Measurements from ENCODE around the gene PLOD2.
A peak's percentile ranks its signal among the peaks of the same experiment; 100 is the strongest.

DNA sequence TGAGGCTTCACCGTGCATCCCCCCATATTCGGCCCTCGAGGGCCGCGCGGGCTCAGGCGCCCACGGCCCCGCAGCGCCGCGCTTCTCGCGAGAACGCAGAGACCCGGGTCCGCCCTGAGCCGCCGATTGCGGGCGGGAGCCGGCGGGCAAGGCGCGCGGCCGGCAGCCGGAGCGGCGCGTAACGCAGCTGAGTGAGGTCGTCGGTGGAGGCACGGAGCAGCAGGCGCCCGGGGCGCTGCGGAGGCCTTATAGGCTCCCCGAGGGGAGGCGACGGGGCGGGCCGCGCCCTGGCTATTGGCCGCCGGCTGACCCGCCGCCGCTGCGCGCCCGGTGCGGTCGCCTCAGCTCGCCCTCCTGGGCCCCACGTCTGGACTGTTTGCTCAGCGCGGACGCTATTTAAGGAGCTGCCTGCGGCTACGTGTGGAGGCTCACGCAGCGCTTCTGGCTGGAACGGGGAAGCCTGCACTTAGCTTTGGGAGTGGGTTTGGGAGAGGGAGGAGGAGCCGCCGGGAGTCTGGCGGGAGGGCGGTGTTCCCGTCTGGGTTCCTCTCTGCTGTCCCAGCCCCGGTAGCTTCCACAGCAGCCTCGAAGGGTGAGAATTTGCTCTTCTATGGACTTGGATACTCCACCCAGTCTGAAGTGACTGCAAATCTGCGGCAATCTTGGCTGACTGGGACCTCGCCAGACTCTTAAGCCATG is at the start of gene PLOD2:
- TF ChIP-seq, protein P1, sequence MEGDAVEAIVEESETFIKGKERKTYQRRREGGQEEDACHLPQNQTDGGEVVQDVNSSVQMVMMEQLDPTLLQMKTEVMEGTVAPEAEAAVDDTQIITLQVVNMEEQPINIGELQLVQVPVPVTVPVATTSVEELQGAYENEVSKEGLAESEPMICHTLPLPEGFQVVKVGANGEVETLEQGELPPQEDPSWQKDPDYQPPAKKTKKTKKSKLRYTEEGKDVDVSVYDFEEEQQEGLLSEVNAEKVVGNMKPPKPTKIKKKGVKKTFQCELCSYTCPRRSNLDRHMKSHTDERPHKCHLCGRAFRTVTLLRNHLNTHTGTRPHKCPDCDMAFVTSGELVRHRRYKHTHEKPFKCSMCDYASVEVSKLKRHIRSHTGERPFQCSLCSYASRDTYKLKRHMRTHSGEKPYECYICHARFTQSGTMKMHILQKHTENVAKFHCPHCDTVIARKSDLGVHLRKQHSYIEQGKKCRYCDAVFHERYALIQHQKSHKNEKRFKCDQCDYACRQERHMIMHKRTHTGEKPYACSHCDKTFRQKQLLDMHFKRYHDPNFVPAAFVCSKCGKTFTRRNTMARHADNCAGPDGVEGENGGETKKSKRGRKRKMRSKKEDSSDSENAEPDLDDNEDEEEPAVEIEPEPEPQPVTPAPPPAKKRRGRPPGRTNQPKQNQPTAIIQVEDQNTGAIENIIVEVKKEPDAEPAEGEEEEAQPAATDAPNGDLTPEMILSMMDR (IDR thresholded peaks at IDR 0.05), result no peak
- TF ChIP-seq ZNF232 (CRISPR knock-in tag; IDR thresholded peaks at IDR 0.05) (peak; percentile 38; the same call in 1 of the 2 replicates), NR2C2 (CRISPR knock-in tag; IDR thresholded peaks at IDR 0.05) (no peak), CBFB (CRISPR knock-in tag; IDR thresholded peaks at IDR 0.05; ENCODE audit: low read depth) (no peak), ZBTB21 (CRISPR knock-in tag; IDR thresholded peaks at IDR 0.05; ENCODE audit: borderline replicate concordance) (peak; percentile 64; the same call in 1 of the 2 replicates), OVOL2 (CRISPR knock-in tag; IDR thresholded peaks at IDR 0.05; ENCODE audit: borderline replicate concordance) (no peak), SOX15 (CRISPR knock-in tag; IDR thresholded peaks at IDR 0.05) (no peak), ZNF138 (CRISPR knock-in tag; conservative IDR thresholded peaks at IDR 0.05) (no peak), RELA (CRISPR knock-in tag; IDR thresholded peaks at IDR 0.05; ENCODE audit: borderline replicate concordance) (no peak), IRF2 (CRISPR knock-in tag; IDR thresholded peaks at IDR 0.05; ENCODE audit: borderline replicate concordance, low read depth) (no peak)
- TF ChIP-seq, protein P2, sequence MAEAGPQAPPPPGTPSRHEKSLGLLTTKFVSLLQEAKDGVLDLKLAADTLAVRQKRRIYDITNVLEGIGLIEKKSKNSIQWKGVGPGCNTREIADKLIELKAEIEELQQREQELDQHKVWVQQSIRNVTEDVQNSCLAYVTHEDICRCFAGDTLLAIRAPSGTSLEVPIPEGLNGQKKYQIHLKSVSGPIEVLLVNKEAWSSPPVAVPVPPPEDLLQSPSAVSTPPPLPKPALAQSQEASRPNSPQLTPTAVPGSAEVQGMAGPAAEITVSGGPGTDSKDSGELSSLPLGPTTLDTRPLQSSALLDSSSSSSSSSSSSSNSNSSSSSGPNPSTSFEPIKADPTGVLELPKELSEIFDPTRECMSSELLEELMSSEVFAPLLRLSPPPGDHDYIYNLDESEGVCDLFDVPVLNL (CRISPR knock-in tag; IDR thresholded peaks at IDR 0.05; ENCODE audit: borderline replicate concordance, low read depth), result 0 out of 2 replicates have a peak, but pooled peaks have one; percentile 79
